HepG2 (cell line): ENCODE results near the gene MEF2B. TPM values are rescaled to one million over a fixed set of nuclear protein-coding genes. Genes with fewer than 3 reads are reported as not detected.
A peak's percentile ranks its signal among the peaks of the same experiment; 100 is the strongest.

Experiments used
- ATAD3A ChIP-seq: sonication (generic); formaldehyde crosslinking; IDR thresholded peaks from 2 replicates; pipeline ENCODE4 v1.4.0; 2020; ENCODE audit warnings: missing genetic modification reagents
- KMT2B ChIP-seq: IDR thresholded peaks from 2 replicates; pipeline ENCODE4 v1.6.1; 2016; ENCODE audit warnings: missing genetic modification reagents, missing compliant biosample characterization
- MYNN ChIP-seq: sonication (generic); formaldehyde crosslinking; IDR thresholded peaks from 2 replicates; pipeline ENCODE4 v1.4.0; 2020; ENCODE audit warnings: mild to moderate bottlenecking, low read depth, missing genetic modification reagents
- SALL1 ChIP-seq: sonication (generic); formaldehyde crosslinking; IDR thresholded peaks from 2 replicates; pipeline ENCODE4 v1.8.0; 2022; ENCODE audit warnings: mild to moderate bottlenecking, missing genetic modification reagents
- SRSF1 ChIP-seq: fragments of 200-400 bp; formaldehyde crosslinking; optimal IDR thresholded peaks from 2 replicates; pipeline ENCODE3; 2017; ENCODE audit warnings: mild to moderate bottlenecking, low read depth, low read length, moderate library complexity
- TBX2 ChIP-seq: sonication (generic); formaldehyde crosslinking; IDR thresholded peaks from 2 replicates; pipeline ENCODE4 v1.5.0; 2020; ENCODE audit warnings: missing genetic modification reagents, mild to moderate bottlenecking, borderline replicate concordance
- polyA plus RNA-seq, 8 experiments: library from polyadenylated mRNA; depleted of rRNA in 3 of 8; stranded (reverse) in 7 of 8; unstranded in 1 of 8; fragments of >200 nt; fragmentation: Illumina TruSeq in 4 of 8; extraction: Trizol in 4 of 8; gene quantifications; 2 replicates each; pipeline versions ENCODE4 v1.2.1 to v1.2.3, GENCODE V29; 2011 to 2016; ENCODE audit warnings: low read depth in 4 of 8, missing spikeins in 1 of 8, mixed read lengths in 1 of 8; ENCODE audit not compliant: insufficient read depth in 1 of 8
- total RNA-seq, 5 experiments: library from RNA; depleted of rRNA; stranded (reverse); fragments of >200 nt; fragmentation: Illumina TruSeq; extraction: Trizol; gene quantifications; 2 replicates each; pipeline ENCODE4 v1.2.3, GENCODE V29; 2016; ENCODE audit warnings: low read depth in 1 of 5
- TF ChIP-seq, protein P1 (sequence below): sonication (generic); formaldehyde crosslinking; IDR thresholded peaks from 2 replicates; pipeline ENCODE4 v1.4.0; 2020; ENCODE audit warnings: missing genetic modification reagents

MEF2B gene
- total and polyA plus RNA-seq, 2 of the 13 experiments (the other 11 are each of a cell fraction or from before 2014, with no cell fraction given): 1.2 to 1.7 TPM

DNA sequence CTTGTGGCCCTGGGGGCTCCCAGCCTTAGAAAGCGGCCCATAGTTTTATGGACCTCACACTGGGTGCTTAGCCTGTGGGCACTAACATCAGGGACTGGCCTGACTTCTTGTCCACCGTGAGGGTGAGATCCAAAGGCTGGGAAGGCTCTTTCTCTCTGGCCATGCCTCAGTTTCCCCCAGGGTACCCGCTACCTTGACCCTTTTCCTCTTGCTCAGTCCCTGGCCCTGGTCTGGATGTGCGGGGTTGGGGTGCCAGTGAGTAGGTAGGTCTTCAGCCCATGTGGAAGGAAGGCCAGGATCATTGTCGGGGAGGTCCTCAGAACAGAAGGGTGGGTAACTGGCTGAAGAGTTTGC, 30.2 kb downstream of the MEF2B start (continued):
- TF ChIP-seq SRSF1 (no peak), ATAD3A (no peak), MYNN (CRISPR knock-in tag) (no peak), TBX2 (CRISPR knock-in tag) (0 out of 2 replicates have a peak, but pooled peaks have one; percentile 13), SALL1 (0 out of 2 replicates have a peak, but pooled peaks have one; percentile 39), KMT2B (CRISPR knock-in tag) (0 out of 2 replicates have a peak, but pooled peaks have one; percentile 13)
- TF ChIP-seq, protein P1, sequence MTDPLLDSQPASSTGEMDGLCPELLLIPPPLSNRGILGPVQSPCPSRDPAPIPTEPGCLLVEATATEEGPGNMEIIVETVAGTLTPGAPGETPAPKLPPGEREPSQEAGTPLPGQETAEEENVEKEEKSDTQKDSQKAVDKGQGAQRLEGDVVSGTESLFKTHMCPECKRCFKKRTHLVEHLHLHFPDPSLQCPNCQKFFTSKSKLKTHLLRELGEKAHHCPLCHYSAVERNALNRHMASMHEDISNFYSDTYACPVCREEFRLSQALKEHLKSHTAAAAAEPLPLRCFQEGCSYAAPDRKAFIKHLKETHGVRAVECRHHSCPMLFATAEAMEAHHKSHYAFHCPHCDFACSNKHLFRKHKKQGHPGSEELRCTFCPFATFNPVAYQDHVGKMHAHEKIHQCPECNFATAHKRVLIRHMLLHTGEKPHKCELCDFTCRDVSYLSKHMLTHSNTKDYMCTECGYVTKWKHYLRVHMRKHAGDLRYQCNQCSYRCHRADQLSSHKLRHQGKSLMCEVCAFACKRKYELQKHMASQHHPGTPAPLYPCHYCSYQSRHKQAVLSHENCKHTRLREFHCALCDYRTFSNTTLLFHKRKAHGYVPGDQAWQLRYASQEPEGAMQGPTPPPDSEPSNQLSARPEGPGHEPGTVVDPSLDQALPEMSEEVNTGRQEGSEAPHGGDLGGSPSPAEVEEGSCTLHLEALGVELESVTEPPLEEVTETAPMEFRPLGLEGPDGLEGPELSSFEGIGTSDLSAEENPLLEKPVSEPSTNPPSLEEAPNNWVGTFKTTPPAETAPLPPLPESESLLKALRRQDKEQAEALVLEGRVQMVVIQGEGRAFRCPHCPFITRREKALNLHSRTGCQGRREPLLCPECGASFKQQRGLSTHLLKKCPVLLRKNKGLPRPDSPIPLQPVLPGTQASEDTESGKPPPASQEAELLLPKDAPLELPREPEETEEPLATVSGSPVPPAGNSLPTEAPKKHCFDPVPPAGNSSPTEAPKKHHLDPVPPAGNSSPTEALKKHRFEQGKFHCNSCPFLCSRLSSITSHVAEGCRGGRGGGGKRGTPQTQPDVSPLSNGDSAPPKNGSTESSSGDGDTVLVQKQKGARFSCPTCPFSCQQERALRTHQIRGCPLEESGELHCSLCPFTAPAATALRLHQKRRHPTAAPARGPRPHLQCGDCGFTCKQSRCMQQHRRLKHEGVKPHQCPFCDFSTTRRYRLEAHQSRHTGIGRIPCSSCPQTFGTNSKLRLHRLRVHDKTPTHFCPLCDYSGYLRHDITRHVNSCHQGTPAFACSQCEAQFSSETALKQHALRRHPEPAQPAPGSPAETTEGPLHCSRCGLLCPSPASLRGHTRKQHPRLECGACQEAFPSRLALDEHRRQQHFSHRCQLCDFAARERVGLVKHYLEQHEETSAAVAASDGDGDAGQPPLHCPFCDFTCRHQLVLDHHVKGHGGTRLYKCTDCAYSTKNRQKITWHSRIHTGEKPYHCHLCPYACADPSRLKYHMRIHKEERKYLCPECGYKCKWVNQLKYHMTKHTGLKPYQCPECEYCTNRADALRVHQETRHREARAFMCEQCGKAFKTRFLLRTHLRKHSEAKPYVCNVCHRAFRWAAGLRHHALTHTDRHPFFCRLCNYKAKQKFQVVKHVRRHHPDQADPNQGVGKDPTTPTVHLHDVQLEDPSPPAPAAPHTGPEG (CRISPR knock-in tag): peak; percentile 15; the same call in 1 of the 2 replicates
